Measurements from ENCODE around the gene TRIM2.

GRCh38 chr4:153362184-153362583, 157.9 kb downstream of the TRIM2 start:
- TF ChIP-seq, protein P1, sequence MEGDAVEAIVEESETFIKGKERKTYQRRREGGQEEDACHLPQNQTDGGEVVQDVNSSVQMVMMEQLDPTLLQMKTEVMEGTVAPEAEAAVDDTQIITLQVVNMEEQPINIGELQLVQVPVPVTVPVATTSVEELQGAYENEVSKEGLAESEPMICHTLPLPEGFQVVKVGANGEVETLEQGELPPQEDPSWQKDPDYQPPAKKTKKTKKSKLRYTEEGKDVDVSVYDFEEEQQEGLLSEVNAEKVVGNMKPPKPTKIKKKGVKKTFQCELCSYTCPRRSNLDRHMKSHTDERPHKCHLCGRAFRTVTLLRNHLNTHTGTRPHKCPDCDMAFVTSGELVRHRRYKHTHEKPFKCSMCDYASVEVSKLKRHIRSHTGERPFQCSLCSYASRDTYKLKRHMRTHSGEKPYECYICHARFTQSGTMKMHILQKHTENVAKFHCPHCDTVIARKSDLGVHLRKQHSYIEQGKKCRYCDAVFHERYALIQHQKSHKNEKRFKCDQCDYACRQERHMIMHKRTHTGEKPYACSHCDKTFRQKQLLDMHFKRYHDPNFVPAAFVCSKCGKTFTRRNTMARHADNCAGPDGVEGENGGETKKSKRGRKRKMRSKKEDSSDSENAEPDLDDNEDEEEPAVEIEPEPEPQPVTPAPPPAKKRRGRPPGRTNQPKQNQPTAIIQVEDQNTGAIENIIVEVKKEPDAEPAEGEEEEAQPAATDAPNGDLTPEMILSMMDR (conservative IDR thresholded peaks at IDR 0.05; ENCODE audit: low read depth in 2 of 2) = no peak
- TF ChIP-seq EZH2phosphoT487 (IDR thresholded peaks at IDR 0.05; ENCODE audit: unreplicated experiment) (no peak), EZH2 (IDR thresholded peaks at IDR 0.05; ENCODE audit: low read depth, unreplicated experiment) (no peak), CREB1 (CRISPR knock-in tag; IDR thresholded peaks at IDR 0.05; ENCODE audit: low read depth) (no peak), JUNB (IDR thresholded peaks at IDR 0.05; ENCODE audit: unreplicated experiment) (no peak), POLR2AphosphoS5 (IDR thresholded peaks at IDR 0.05; ENCODE audit: low read depth) (no peak), STAT1 (IDR thresholded peaks at IDR 0.05; ENCODE audit: unreplicated experiment) (no peak)
- TF ChIP-seq, protein P2, sequence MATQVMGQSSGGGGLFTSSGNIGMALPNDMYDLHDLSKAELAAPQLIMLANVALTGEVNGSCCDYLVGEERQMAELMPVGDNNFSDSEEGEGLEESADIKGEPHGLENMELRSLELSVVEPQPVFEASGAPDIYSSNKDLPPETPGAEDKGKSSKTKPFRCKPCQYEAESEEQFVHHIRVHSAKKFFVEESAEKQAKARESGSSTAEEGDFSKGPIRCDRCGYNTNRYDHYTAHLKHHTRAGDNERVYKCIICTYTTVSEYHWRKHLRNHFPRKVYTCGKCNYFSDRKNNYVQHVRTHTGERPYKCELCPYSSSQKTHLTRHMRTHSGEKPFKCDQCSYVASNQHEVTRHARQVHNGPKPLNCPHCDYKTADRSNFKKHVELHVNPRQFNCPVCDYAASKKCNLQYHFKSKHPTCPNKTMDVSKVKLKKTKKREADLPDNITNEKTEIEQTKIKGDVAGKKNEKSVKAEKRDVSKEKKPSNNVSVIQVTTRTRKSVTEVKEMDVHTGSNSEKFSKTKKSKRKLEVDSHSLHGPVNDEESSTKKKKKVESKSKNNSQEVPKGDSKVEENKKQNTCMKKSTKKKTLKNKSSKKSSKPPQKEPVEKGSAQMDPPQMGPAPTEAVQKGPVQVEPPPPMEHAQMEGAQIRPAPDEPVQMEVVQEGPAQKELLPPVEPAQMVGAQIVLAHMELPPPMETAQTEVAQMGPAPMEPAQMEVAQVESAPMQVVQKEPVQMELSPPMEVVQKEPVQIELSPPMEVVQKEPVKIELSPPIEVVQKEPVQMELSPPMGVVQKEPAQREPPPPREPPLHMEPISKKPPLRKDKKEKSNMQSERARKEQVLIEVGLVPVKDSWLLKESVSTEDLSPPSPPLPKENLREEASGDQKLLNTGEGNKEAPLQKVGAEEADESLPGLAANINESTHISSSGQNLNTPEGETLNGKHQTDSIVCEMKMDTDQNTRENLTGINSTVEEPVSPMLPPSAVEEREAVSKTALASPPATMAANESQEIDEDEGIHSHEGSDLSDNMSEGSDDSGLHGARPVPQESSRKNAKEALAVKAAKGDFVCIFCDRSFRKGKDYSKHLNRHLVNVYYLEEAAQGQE (IDR thresholded peaks at IDR 0.05; ENCODE audit: unreplicated experiment) = no peak
- TF ChIP-seq, protein P3, sequence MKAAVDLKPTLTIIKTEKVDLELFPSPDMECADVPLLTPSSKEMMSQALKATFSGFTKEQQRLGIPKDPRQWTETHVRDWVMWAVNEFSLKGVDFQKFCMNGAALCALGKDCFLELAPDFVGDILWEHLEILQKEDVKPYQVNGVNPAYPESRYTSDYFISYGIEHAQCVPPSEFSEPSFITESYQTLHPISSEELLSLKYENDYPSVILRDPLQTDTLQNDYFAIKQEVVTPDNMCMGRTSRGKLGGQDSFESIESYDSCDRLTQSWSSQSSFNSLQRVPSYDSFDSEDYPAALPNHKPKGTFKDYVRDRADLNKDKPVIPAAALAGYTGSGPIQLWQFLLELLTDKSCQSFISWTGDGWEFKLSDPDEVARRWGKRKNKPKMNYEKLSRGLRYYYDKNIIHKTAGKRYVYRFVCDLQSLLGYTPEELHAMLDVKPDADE (IDR thresholded peaks at IDR 0.05) = no peak
